HepG2 (cell line): ENCODE results near the gene MICAL3. TPM values are rescaled to one million over a fixed set of nuclear protein-coding genes. Genes with fewer than 3 reads are reported as not detected.

Experiments used
- BRCA1 ChIP-seq: sonication (generic); formaldehyde crosslinking; IDR thresholded peaks from 2 replicates; pipeline ENCODE4 v1.4.0; 2020; ENCODE audit warnings: missing genetic modification reagents
- DR1 ChIP-seq: sonication (generic); formaldehyde crosslinking; IDR thresholded peaks from 2 replicates; pipeline ENCODE4 v1.8.0; 2021; ENCODE audit warnings: mild to moderate bottlenecking, missing genetic modification reagents, inconsistent platforms
- ELF1 ChIP-seq: sonication (generic); formaldehyde crosslinking; IDR thresholded peaks from 2 replicates; pipeline ENCODE4 v1.4.0; 2020; ENCODE audit warnings: missing genetic modification reagents
- ESRRA ChIP-seq: sonication (generic); formaldehyde crosslinking; IDR thresholded peaks from 2 replicates; pipeline ENCODE4 v1.5.1; 2020; ENCODE audit warnings: mild to moderate bottlenecking, low read depth, missing genetic modification reagents
- HMGA1 ChIP-seq: sonication (generic); formaldehyde crosslinking; conservative IDR thresholded peaks from 2 replicates; pipeline ENCODE4 v1.4.0; 2020; ENCODE audit warnings: missing genetic modification reagents
- JARID2 ChIP-seq: sonication (generic); formaldehyde crosslinking; IDR thresholded peaks from 2 replicates; pipeline ENCODE4 v1.8.1; 2023; ENCODE audit warnings: missing genetic modification reagents, inconsistent platforms; ENCODE audit not compliant: insufficient replicate concordance
- MAF1 ChIP-seq: sonication (generic); formaldehyde crosslinking; IDR thresholded peaks from 2 replicates; pipeline ENCODE4 v1.5.0; 2020; ENCODE audit warnings: missing genetic modification reagents, borderline replicate concordance
- MEIS1 ChIP-seq: sonication (generic); formaldehyde crosslinking; IDR thresholded peaks from 2 replicates; pipeline ENCODE4 v1.9.0; 2021; ENCODE audit warnings: mild to moderate bottlenecking, missing genetic modification reagents, moderate library complexity, borderline replicate concordance
- NFE2L1 ChIP-seq: sonication (generic); formaldehyde crosslinking; IDR thresholded peaks from 2 replicates; pipeline ENCODE4 v1.4.0; 2020; ENCODE audit warnings: missing genetic modification reagents, mild to moderate bottlenecking, borderline replicate concordance
- REPIN1 ChIP-seq: sonication (generic); formaldehyde crosslinking; IDR thresholded peaks from 2 replicates; pipeline ENCODE4 v1.8.0; 2022; ENCODE audit warnings: missing genetic modification reagents, low read depth, mild to moderate bottlenecking, borderline replicate concordance
- RFXANK ChIP-seq: IDR thresholded peaks from 2 replicates; pipeline ENCODE4 v1.6.1; 2016
- SMC3 ChIP-seq: IDR thresholded peaks from 2 replicates; pipeline ENCODE4 v1.6.1; 2011; ENCODE audit warnings: low read length, improper control_type of control experiment
- SP4 ChIP-seq: sonication (generic); formaldehyde crosslinking; IDR thresholded peaks from 2 replicates; pipeline ENCODE4 v1.8.1; 2023; ENCODE audit warnings: mild to moderate bottlenecking, missing genetic modification reagents
- SYNCRIP ChIP-seq: fragments of 200-400 bp; formaldehyde crosslinking; IDR thresholded peaks from 2 replicates; pipeline ENCODE4 v1.6.1; 2018; ENCODE audit warnings: mild to moderate bottlenecking, low read depth, low read length; ENCODE audit not compliant: insufficient read depth
- TBP ChIP-seq: sonication (generic); formaldehyde crosslinking; IDR thresholded peaks from 2 replicates; pipeline ENCODE4 v1.5.0; 2020; ENCODE audit warnings: missing genetic modification reagents
- TEF ChIP-seq: sonication (generic); formaldehyde crosslinking; IDR thresholded peaks from 2 replicates; pipeline ENCODE4 v1.5.0; 2020; ENCODE audit warnings: missing genetic modification reagents
- ZBTB42 ChIP-seq: sonication (generic); formaldehyde crosslinking; IDR thresholded peaks from 2 replicates; pipeline ENCODE4 v1.5.0; 2020; ENCODE audit warnings: mild to moderate bottlenecking, missing genetic modification reagents
- ZNF136 ChIP-seq: sonication (generic); formaldehyde crosslinking; IDR thresholded peaks from 2 replicates; pipeline ENCODE4 v1.8.1; 2022; ENCODE audit warnings: low read depth, mild to moderate bottlenecking, moderate library complexity, missing genetic modification reagents
- ZNF224 ChIP-seq: sonication (generic); formaldehyde crosslinking; IDR thresholded peaks from 2 replicates; pipeline ENCODE4 v1.5.0; 2020; ENCODE audit warnings: mild to moderate bottlenecking, missing genetic modification reagents
- ZNF3 ChIP-seq: IDR thresholded peaks from 2 replicates; pipeline ENCODE4 v1.7.0; 2017; ENCODE audit warnings: inconsistent platforms
- ZNF382 ChIP-seq: sonication (generic); formaldehyde crosslinking; IDR thresholded peaks from 2 replicates; pipeline ENCODE4 v1.5.0; 2020; ENCODE audit warnings: missing genetic modification reagents, mild to moderate bottlenecking, borderline replicate concordance
- ZNF432 ChIP-seq: sonication (generic); formaldehyde crosslinking; IDR thresholded peaks from 2 replicates; pipeline ENCODE4 v1.5.0; 2020; ENCODE audit warnings: missing genetic modification reagents, mild to moderate bottlenecking, borderline replicate concordance
- ZNF672 ChIP-seq: sonication (generic); formaldehyde crosslinking; IDR thresholded peaks from 2 replicates; pipeline ENCODE4 v1.8.1; 2022; ENCODE audit warnings: missing genetic modification reagents
- ZNF839 ChIP-seq: sonication (generic); formaldehyde crosslinking; IDR thresholded peaks from 2 replicates; pipeline ENCODE4 v1.4.0; 2020; ENCODE audit warnings: missing genetic modification reagents, mild to moderate bottlenecking, borderline replicate concordance
- polyA plus RNA-seq, 8 experiments: library from polyadenylated mRNA; depleted of rRNA in 3 of 8; stranded (reverse) in 7 of 8; unstranded in 1 of 8; fragments of >200 nt; fragmentation: Illumina TruSeq in 4 of 8; extraction: Trizol in 4 of 8; gene quantifications; 2 replicates each; pipeline versions ENCODE4 v1.2.1 to v1.2.3, GENCODE V29; 2011 to 2016; ENCODE audit warnings: low read depth in 4 of 8, missing spikeins in 1 of 8, mixed read lengths in 1 of 8; ENCODE audit not compliant: insufficient read depth in 1 of 8
- total RNA-seq, 5 experiments: library from RNA; depleted of rRNA; stranded (reverse); fragments of >200 nt; fragmentation: Illumina TruSeq; extraction: Trizol; gene quantifications; 2 replicates each; pipeline ENCODE4 v1.2.3, GENCODE V29; 2016; ENCODE audit warnings: low read depth in 1 of 5
- TF ChIP-seq, protein P1 (sequence below): sonication (generic); formaldehyde crosslinking; IDR thresholded peaks from 2 replicates; pipeline ENCODE4 v1.8.0; 2022; ENCODE audit warnings: mild to moderate bottlenecking, missing genetic modification reagents
- TF ChIP-seq, protein P2 (sequence below): sonication (generic); formaldehyde crosslinking; IDR thresholded peaks from 2 replicates; pipeline ENCODE4 v1.5.0; 2020; ENCODE audit warnings: missing genetic modification reagents
- TF ChIP-seq, protein P3 (sequence below), 2 experiments: sonication (generic) in 1 of 2; formaldehyde crosslinking in 1 of 2; IDR thresholded peaks; 2 replicates each; pipeline versions ENCODE4 v1.4.0 to v1.6.1; 2018 to 2020; ENCODE audit warnings: missing genetic modification reagents in 2 of 2, borderline replicate concordance in 1 of 2, low read depth in 1 of 2, mild to moderate bottlenecking in 1 of 2, missing biosample characterization in 1 of 2

Gene MICAL3
- total and polyA plus RNA-seq, 2 of the 13 experiments (the other 11 are each of a cell fraction or from before 2014, with no cell fraction given) = 5.3 to 12.5 TPM

DNA sequence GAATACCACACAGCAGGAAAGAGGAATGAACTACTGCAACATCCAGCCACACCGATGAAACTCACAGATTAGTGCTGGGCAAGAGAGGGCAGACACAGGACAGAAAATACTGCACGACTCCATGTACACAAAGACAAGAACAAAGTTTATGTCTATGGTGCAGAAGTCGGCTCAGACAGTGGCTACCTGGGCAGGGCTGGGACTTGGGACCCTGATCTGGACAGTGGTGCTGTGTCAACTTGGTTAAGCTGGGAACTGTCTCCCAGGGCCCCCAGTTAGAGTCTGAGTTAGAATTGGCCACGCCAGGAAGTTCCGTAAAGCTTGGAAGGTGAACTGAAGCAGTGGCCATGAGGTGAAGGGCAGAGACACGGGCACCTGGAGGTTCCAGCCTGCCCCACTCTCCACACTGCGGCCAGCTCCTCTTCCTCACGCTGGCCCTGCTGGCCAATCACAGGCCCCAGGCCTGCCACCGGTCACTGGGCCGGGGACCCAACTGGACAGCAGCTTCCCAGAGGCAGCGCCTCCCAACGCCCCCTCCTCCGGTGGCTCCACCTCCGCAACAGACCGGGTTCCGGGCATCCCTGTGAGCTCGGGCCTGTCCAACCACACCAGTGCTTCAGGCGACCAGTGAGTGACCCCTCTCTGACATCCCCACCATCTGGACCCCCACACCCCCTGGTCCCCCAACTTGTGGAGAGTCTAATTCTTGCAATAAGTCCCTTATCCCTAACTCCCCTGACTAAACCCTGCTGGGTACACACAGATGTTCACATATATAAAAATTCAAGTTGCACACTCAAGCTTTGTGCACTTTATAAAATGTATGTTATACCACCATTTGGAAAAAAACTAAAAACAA, 93.7 kb downstream of the MICAL3 start (continued):
- TF ChIP-seq MAF1 (no peak), ZBTB42 (no peak), ZNF382 (CRISPR knock-in tag) (no peak), TBP (CRISPR knock-in tag) (no peak), SP4 (peak; percentile 46), BRCA1 (CRISPR knock-in tag) (no peak), ELF1 (CRISPR knock-in tag) (no peak), HMGA1 (CRISPR knock-in tag) (no peak), ZNF224 (no peak), DR1 (CRISPR knock-in tag) (no peak), ZNF136 (CRISPR knock-in tag) (no peak), TEF (no peak), JARID2 (CRISPR knock-in tag) (no peak), RFXANK (CRISPR knock-in tag) (no peak), ZNF432 (no peak), ZNF3 (CRISPR knock-in tag) (no peak), ZNF839 (no peak), REPIN1 (CRISPR knock-in tag) (no peak), SYNCRIP (no peak), MEIS1 (CRISPR knock-in tag) (peak; percentile 68; the same call in 1 of the 2 replicates), SMC3 (no peak), ESRRA (CRISPR knock-in tag) (peak; percentile 73), NFE2L1 (no peak), ZNF672 (CRISPR knock-in tag) (no peak)
- TF ChIP-seq, protein P1, sequence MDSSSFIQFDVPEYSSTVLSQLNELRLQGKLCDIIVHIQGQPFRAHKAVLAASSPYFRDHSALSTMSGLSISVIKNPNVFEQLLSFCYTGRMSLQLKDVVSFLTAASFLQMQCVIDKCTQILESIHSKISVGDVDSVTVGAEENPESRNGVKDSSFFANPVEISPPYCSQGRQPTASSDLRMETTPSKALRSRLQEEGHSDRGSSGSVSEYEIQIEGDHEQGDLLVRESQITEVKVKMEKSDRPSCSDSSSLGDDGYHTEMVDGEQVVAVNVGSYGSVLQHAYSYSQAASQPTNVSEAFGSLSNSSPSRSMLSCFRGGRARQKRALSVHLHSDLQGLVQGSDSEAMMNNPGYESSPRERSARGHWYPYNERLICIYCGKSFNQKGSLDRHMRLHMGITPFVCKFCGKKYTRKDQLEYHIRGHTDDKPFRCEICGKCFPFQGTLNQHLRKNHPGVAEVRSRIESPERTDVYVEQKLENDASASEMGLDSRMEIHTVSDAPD (CRISPR knock-in tag) = peak; percentile 63; the same call in 1 of the 2 replicates
- TF ChIP-seq, protein P2, sequence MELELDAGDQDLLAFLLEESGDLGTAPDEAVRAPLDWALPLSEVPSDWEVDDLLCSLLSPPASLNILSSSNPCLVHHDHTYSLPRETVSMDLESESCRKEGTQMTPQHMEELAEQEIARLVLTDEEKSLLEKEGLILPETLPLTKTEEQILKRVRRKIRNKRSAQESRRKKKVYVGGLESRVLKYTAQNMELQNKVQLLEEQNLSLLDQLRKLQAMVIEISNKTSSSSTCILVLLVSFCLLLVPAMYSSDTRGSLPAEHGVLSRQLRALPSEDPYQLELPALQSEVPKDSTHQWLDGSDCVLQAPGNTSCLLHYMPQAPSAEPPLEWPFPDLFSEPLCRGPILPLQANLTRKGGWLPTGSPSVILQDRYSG = no peak
- TF ChIP-seq, protein P3, sequence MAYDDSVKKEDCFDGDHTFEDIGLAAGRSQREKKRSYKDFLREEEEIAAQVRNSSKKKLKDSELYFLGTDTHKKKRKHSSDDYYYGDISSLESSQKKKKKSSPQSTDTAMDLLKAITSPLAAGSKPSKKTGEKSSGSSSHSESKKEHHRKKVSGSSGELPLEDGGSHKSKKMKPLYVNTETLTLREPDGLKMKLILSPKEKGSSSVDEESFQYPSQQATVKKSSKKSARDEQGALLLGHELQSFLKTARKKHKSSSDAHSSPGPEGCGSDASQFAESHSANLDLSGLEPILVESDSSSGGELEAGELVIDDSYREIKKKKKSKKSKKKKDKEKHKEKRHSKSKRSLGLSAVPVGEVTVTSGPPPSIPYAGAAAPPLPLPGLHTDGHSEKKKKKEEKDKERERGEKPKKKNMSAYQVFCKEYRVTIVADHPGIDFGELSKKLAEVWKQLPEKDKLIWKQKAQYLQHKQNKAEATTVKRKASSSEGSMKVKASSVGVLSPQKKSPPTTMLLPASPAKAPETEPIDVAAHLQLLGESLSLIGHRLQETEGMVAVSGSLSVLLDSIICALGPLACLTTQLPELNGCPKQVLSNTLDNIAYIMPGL (CRISPR knock-in tag; IDR thresholded peaks at IDR 0.05; ENCODE audit: borderline replicate concordance in 1 of 2, low read depth in 1 of 2) = no peak
